Measurements from ENCODE around the gene EDN2.

The EDN2 gene

GRCh38 chr1:41496080-41497055 lies 11.9 kb upstream of the EDN2 start (continued):
- no peak for TF ChIP-seq ZSCAN18 (tag by site-specific recombination; IDR thresholded peaks at IDR 0.05)
- peak; percentile 60; the same call in 1 of the 2 replicates for TF ChIP-seq TSHZ1 (tag by site-specific recombination; IDR thresholded peaks at IDR 0.05; ENCODE audit: borderline replicate concordance)
- TF ChIP-seq PATZ1 (tag by site-specific recombination; IDR thresholded peaks at IDR 0.05): peak; percentile 88
- 0 out of 2 replicates have a peak, but pooled peaks have one; percentile 43 for TF ChIP-seq KLF16 (tag by site-specific recombination; IDR thresholded peaks at IDR 0.05)
- peak; percentile 37; the same call in 1 of the 2 replicates for TF ChIP-seq ZNF449 (tag by site-specific recombination; IDR thresholded peaks at IDR 0.05)
- peak; percentile 86 for TF ChIP-seq ZNF692 (tag by site-specific recombination; IDR thresholded peaks at IDR 0.05)
- no peak for TF ChIP-seq ZNF112 (tag by site-specific recombination; IDR thresholded peaks at IDR 0.05)
- peak; percentile 76 for TF ChIP-seq ZFP69B (tag by site-specific recombination; IDR thresholded peaks at IDR 0.05)
- TF ChIP-seq ZFHX2 (tag by site-specific recombination; conservative IDR thresholded peaks at IDR 0.05): peak; percentile 86
- TF ChIP-seq YY1 (tag by site-specific recombination; IDR thresholded peaks at IDR 0.05): peak; percentile 57; the same call in 1 of the 2 replicates
- peak; percentile 93 for TF ChIP-seq ZBTB8A (tag by site-specific recombination; IDR thresholded peaks at IDR 0.05)
- no peak for TF ChIP-seq ZNF362 (tag by site-specific recombination; IDR thresholded peaks at IDR 0.05)
- TF ChIP-seq ZBTB20 (tag by site-specific recombination; IDR thresholded peaks at IDR 0.05): peak; percentile 86
- peak; percentile 63 for TF ChIP-seq PRDM10 (tag by site-specific recombination; IDR thresholded peaks at IDR 0.05)
- TF ChIP-seq ZNF140 (tag by site-specific recombination; IDR thresholded peaks at IDR 0.05): no peak
- no peak for TF ChIP-seq ZNF274 (IDR thresholded peaks at IDR 0.05; ENCODE audit: low read length)
- no peak for TF ChIP-seq ZNF274 (tag by site-specific recombination; IDR thresholded peaks at IDR 0.05; ENCODE audit: borderline replicate concordance)
- TF ChIP-seq ZNF398 (tag by site-specific recombination; IDR thresholded peaks at IDR 0.05): peak; percentile 50; the same call in 1 of the 2 replicates
- TF ChIP-seq ZNF777 (tag by site-specific recombination; IDR thresholded peaks at IDR 0.05; ENCODE audit: borderline replicate concordance): no peak
- TF ChIP-seq OSR2 (tag by site-specific recombination; IDR thresholded peaks at IDR 0.05): no peak

All from HEK293 (cell line).